HL-60/S4 (cell line): ENCODE measurements around the gene SEMA7A.

ENCODE experiments used
- in situ Hi-C: fragments of 300-500 bp; cut with MboI; formaldehyde crosslinking; loops from 2 replicates; pipeline ENCODE4 v1.14.3; 2022; ENCODE audit warnings: low sequenced_read_pairs

The SEMA7A gene

DNA sequence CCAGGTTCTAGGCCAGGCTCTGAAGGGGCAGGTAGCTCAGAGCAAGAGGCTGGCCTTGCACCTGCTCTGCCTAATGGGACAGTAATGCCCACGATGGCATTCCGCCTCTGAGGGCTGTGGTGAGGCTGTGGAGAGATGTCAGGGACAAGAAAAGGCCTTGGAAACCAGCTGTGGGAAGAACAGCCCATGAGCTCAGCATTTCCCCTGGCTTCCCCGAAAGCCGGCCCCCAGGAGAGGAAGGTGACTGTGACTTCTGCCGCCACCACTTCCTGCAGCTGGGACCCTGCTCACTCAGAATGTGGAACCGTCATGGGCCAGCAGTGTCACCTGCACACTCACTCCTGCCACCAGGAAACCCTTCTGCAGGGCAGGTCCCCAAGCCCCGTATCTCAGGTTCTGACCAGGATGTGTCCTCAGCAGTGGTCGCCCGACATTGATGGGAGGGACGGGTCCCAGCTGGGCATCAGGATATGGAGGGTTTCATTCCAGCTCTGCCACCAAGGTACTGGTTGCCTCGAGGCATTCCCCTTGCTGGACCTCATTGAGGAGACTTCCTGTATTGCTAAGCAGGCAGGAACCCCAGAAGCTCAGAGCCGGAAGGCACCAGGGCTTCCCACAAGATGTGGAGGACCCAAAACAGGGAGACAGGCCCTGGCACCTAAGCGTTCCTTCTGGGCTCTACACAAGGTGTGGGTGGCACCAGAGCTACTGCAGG is 30.7 kb downstream of the SEMA7A start:
- in situ Hi-C loops = no loop called here

DNA sequence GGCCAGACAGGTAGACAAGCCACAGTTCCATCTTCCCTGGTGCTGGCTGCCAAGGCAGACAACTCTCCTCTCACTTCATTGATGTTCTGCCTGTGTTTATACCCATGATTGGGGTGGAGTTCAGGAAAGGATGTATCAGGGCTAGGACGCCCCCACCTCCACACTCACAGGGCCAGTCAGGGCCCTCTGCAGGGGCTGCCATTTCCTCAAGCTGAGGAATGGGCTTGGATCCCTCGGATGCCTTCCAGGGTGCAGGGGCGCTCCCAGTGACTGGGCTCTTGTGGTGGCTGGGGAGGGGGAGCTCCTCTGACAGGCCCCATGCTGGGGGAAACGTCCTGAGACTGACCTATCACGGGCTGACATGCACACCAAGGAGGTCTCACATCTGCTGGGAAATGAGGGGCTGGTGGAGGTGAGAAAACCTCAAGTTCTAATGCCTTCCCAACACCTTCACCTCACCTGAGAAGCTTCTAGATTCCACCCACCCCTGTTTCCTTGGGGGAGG is 31.4 kb downstream of the SEMA7A start:
- in situ Hi-C loops = no loop called here

DNA sequence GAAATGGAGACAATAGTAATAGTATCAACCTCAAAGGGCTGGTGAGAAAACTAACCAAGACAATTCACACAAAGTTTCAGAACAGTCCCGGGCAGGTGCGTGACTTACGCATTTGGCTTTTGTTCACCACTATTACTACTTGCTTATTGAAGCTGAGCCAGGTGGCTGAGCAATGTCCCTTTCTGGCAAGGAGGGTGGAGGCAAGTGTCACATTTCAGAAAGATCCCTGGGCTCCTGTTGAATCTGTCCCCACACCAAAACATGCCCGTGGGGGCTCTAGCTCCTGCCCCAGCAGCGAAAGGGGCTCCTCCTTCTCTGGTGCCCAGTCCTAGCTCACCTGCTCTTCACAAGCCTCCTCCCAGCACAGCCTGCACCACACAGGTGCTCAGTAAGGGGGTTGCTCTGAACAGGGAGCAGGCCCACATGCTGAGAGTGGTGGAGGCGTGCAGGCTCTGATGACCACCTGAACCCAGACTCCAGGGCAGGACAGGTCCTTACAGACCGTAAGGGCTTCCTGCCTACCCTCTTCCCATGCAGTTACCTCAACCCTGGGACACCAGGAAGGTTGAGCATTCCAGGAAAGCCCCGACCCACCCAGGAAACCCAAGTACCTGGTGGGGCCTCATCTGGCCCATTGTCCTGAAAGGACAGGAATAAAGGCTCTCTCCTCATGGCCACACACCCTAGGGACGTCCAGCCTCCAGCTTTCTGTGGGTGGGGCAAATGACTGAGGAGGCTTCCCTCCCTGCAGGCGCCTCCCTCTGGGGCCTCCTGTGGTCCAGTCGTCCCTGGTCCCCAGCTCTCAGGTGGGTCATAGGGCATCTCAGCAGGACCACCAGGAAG is 32.6 kb downstream of the SEMA7A start:
- in situ Hi-C loops = no loop called here

DNA sequence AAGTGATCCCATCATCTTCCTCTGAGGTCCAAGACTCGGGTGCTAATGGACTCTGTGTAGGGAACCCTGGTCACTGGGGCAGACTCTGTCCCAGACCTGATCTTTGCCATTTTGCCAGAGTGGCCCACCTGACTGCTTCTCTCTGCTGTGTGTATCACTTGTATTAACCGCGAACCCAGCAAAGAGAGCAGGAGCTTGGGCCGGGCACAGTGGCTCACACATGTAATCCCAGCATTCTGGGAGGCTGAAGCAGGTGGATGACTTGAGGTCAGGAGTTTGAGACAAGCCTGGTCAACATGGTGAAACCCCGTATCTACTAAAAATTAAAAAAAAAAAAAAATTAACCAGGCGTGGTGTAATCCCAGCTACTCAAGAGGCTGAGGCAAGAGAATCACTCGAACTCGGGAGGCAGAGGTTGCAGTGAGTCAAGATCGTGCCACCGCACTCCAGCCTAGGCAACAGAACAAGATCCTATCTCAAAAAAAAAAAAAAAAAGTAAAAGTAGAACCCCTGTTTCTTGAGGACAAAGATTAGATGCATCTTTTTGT is 33.4 kb downstream of the SEMA7A start:
- in situ Hi-C loops = no loop called here

DNA sequence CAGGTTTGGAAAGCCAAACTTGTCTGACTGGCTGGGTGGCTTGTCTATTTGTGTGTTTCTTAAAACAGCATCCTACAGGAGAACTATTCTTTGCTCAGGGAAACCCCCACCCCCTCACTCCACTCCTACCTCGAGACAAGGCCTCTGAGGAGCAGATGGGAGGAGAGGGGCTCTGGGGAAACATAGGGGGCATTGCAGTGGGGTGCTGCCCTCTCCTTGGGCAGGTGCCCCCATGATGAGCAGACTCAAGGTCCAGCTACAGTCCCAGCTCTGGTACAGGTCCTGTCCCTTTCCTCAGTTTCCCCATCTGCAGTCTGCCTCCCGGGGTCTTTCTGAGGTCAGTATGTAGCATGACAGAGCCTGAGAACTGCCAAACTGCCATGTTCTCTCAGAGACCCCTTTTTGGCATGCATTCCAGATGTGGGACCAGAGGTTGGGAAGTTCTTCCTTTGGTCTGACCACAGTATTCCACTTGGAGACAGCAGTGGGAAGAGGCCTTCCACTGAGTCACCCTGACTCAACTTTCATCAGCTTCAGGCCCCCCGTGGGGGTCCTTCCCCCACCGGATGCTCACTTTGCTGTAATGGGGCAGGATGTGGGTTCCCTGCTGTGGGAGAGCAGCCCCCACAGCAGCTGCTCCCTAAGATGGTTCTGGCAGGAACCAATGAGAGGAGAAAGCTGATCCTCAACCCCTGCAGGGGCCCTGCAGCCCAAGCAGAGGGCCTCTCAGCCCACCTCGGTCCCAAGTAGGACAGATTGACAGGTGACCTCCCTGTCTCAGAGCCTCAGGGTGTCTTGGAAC is 34.0 kb downstream of the SEMA7A start:
- in situ Hi-C loops = loop anchor here (25.0 kb wide), 1 partner anchor 563 kb away; the partner anchor contains the start of gene RPP25

DNA sequence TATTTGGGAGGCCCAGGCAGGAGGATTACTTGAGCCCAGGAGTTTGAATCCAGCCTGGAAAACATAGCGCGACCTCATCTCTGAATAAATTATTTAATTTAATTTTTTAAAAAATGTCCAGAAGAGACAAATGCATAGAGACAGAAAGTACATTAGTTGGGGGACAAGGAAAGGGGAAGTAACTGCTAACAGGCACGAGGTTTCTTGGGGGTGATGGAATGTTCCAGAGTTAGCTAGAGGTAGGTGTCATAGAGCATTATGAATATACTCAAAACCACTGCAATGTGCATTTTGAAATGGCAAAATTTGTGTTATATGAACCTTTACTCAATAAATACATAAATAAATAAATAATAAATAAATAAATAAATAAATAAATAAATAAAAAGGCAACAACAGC is 34.7 kb downstream of the SEMA7A start:
- in situ Hi-C loops = loop anchor here (25.0 kb wide), 1 partner anchor 563 kb away; the partner anchor contains the start of gene RPP25

DNA sequence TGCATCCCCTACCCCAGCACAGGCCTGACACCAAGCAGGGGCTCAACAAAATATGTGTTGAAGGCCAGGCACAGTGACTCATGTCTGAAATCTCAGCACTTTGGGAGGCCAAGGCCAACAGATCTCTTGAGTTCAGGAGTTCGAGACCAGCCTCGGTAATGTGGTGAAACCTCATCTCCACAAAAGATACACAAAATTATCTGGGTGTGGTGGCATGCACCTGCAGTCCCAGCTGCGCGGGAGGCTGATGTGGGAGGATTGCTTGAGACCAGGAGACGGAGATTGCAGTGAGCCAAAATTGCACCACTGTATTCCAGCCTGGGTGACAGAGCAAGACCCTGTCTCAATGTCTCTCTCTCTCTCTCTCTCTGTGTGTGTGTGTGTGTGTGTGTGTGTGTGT is 35.6 kb downstream of the SEMA7A start:
- in situ Hi-C loops = loop anchor here (25.0 kb wide), 1 partner anchor 564 kb away; the partner anchor contains the start of gene RPP25

DNA sequence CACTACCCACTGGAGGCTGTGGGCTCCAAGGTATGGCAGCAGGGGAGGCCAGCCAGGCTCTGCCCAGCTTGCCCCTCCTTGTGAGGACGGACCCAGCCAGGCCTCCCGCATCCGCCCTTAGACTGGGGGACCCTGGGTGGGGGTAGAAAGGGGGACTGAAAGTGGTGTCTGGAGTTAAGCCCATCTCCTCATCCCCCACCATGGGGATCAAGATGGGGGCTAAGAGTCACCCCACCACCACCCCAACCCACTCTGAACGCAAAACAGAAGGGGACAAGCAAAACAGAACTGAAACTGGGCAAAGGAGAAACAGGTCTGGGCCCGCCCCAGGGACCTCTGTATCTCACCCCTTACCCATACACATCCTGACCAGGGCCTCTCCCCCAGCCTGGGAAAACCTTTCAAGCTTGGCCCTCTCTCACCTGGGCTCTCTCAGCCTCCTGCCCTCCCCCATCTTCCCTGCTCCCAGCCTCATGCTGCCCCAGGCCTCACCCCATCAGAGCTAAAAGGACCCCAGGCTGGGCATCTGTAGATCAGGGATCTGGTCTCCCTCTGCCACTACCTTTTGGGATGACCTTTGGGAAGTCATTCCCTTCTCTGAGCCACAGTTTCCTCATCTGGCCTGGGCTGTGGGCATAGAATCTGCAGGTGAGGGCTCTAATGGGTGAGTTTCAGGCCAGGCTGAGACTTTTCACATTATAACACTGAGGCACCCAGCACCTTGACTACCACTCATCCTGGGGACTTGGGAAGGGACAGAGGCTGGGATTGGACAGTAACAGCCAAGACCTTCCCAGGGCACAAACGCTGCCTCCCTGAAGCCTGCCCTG is 36.3 kb downstream of the SEMA7A start:
- in situ Hi-C loops = loop anchor here (25.0 kb wide), 1 partner anchor 565 kb away; the partner anchor contains the start of gene RPP25

DNA sequence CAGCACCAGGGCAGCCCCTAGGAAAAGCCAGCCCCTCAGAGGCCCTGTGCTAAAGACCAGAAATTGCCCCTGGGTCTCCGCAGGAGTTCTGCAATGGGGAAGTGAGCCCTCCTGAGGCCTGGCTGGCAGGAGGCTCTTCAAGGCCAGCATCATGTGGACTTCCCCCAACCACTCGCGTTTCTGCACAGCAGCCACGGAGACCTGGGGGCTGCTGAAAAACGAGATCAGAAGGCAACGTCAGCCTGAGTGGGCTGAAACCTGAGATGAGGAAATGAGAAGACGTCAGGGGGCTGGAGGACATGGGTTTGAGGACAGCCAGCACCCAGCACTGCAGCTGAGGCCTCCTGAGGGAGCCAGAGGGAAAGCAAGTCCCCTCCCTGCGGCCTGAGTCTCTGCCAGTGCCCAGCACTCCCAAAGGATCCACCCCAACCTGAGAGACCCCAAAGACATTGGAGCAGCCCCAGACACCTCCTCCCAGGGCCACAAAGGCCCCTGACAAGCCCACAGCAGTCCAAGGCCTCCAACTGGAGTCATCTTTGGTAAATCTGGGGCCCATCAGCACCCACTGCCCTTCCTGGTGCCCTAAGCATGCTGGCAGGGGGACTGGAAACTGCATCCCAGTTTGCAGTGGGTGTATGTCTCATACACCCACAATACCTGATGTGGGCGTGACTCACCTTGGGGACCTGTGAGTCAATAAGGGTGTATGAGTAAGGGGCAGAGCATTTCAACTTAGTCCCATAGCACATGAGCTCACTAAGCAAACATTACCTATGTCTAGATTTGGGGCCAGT is 37.1 kb downstream of the SEMA7A start:
- in situ Hi-C loops = loop anchor here (25.0 kb wide), 1 partner anchor 566 kb away; the partner anchor contains the start of gene RPP25

DNA sequence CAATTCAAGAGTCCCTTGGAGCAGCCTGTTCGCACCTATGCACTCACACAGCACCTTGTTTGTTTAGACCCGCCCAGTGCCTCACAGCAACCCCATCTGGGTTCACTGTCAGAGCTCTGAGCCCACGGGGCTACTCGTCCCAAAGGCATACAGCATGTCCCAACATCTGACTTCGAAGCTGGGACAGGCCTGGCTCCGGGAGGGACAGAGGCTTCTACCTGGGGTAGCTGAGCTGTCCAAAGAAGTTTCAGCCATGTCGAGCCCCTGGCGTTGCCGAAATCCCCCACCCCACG is 37.7 kb downstream of the SEMA7A start:
- in situ Hi-C loops = loop anchor here (25.0 kb wide), 1 partner anchor 566 kb away; the partner anchor contains the start of gene RPP25

DNA sequence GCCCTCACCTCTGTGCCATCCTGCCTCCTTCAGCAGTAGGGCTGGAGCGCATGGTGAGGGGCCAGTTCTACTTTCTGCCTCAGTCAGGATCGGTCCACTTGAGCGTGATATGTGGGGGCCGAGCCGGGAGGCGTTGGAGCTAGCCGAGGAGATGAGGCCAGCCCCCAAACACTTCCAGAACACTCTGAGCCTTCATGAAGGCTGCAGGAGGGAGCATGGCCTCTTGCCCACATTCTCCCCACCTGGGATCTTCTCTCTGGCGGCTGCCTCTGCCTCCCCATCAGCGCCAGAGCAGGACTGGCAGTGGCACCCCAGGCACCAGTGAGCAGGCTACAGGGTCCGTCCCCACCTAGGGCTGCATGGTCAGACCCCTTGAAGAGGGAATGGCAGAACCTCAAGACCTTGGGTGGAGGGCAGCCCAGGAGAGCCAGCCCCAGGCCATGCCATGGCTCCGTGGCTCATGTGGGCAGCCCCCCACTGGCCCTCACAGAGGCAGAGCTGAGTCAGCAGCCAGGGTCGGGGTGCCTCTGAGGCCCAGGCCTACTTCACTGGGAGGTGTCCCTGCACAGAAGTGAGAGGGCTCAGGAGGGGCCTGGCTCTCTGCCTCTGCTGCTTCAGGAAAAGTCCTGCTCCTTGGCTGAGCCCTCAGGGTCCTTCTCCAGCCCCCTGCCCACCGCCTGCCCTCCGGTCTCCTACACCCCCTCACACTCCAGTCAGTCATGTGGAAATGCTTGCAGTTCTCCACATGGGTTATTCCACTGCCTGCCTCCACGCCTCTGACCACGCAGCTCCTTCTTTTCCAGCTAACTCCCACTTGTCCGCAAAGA is 38.2 kb downstream of the SEMA7A start:
- in situ Hi-C loops = loop anchor here (25.0 kb wide), 1 partner anchor 567 kb away; the partner anchor contains the start of gene RPP25

DNA sequence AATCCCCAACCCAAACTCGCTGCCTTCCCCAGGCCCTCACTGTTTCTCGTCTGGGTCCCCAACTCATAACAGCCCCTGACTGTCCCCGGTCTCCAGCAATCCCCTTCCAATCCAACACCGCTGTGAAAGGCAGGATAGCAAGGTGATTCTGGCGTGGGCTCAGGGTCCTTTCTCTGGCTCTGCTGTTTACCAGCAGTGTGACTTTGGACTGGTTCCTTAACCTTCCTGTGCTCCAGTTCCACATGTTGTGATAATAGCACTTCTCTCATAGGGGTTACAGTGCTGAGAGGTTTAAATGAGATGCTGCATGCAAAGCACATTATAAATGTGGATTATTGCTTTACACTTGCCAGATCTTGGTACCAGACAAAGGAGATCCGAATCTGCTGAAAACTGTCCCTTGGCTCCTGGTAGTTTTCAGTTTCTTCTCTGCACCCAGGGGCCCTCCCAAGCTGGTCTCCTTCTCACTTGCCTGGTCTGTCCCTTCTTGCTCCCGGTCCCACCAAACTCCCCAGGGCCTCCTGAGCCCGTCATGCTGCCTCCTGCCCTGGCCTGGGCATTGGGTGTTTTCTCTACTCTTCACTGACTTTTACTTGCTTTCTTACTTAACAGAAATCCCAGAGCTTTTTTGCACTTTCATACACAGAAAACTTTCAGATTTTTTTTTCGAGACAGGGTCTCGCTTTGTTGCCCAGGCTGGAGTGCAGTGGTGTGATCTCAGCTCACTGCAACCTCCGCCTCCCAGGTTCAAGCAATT is 39.5 kb downstream of the SEMA7A start:
- in situ Hi-C loops = loop anchor here (25.0 kb wide), 1 partner anchor 568 kb away; the partner anchor contains the start of gene RPP25

DNA sequence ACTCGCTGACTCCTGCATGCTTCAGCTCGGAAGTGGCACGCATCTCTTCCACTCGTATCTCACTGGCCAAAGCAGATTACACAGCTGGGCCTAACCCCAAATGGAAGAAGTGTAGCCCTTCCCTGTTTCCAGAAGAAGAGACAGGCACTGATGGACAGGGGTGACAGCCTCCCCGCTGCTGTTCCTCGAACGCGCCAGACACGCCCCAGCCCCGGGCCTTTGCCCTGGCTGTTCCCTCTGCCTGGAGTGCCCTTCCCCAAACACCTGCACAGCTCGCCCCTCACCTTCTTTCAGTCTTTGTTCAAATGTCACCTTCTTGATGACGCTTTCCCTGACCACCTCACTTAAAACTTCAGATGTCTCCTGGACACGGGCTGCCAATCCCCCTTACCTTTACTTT is 40.3 kb downstream of the SEMA7A start:
- in situ Hi-C loops = loop anchor here (25.0 kb wide), 1 partner anchor 569 kb away; the partner anchor contains the start of gene RPP25

DNA sequence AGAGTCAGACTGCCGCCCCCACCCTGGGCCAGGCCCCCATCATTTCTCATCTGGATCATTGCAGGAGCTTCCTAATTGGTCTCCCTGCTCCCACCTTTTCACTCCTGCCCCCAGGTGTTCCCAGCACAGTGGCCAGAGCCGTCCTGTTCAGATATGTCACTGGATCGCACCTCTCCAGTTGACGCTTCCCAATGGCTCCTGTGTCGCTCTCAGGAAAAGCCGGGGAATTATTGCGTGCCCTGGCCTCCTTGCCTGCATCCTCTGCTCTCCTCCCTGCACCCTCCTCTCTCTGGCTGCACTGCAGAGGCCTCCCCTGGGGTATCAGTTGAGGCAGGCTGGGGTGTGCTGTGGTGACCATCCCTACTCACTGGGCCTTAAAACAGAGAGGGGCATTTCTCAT is 40.9 kb downstream of the SEMA7A start:
- in situ Hi-C loops = loop anchor here (25.0 kb wide), 1 partner anchor 569 kb away; the partner anchor contains the start of gene RPP25

DNA sequence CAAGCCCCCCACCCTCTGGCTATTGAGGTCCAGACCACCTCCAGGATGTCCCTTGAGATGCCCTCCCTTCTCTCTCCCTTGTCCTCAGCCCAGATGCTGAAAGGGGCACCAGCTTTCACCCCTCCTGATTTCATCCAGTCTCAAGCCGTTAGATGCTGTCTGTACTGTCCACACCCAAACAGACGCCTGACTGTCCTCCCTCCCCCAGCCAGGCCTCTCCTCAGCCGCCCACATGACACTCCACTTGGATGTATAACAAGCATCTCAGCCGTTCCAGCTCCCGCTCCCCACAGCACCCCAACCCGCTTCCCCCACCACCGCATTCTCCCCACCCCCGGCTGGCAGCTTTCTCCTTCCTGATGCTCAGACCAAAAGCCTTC is 41.3 kb downstream of the SEMA7A start:
- in situ Hi-C loops = loop anchor here (25.0 kb wide), 1 partner anchor 570 kb away; the partner anchor contains the start of gene RPP25

DNA sequence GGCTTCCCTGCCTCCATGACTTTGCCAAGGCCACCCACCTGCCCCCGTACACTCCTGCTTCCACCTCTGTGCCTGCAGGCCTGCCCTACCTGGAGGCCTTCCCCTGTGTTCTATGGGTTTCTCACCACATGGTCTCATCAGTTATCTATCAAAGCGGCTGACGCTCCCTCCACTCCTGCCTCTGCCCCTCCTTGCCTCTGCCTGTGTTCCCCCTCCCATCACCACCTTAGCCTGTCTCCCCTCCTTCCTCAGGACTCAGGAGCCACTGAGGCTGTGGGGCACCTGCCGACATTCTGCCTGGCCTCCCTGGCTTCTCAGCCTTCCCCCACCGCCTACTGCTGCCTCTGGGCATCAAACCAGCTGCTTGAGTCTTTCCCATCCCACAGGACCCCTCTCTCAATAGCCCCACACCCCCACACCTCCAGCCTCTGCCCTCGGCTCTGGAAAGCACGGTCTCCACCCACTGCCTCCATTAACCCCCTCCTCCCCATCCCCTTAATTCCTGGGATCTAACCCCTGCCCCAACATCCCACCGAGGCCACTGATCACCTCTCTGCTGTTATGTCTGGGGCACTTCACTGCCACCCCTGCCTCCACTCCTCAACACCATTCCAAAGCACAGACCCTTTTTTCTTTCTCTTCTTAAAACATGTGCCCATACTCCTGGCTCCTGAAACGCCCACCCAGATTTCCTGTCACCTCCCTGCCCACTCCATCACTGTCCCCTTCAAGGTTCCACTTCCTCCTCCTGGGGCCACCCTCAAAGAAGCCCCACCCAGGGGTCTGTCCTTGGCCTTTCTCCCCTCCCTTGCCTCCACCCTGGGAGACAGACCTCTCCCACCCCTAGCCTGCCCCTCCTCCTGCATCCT is 41.9 kb downstream of the SEMA7A start:
- in situ Hi-C loops = loop anchor here (25.0 kb wide), 1 partner anchor 570 kb away; the partner anchor contains the start of gene RPP25
